Pancreas (tissue), 10 donors: Measurements from ENCODE around the gene DHH. TPM values are rescaled to one million over a fixed set of nuclear protein-coding genes. Genes with fewer than 3 reads are reported as not detected.

Experiments
- ATAC-seq, 4 donors: fragments of 200-7000 bp; cut with Tn5 transposase; one replicate each; pipeline versions ENCODE4 v1.8.0 to v1.9.1; 2020; ENCODE audit warnings: mild to moderate bottlenecking in 4 of 4, moderate library complexity in 4 of 4
- DNase-seq, 6 donors: peaks; one replicate each; pipeline ENCODE4 v3.0.0-alpha.2; 2020
- FAIRE-seq: peaks from 2 replicates; lab custom pipeline; 2012; peaks lifted over from hg19 to GRCh38; lab: Jason Lieb, UNC
- H3K27ac ChIP-seq, 4 donors: fragments of 200-600 bp; sonication (generic); 1 replicate in 3 of 4; 2 replicates in 1 of 4; pipeline versions ENCODE4 v1.5.0 to v1.8.0; 2020
- H3K27me3 ChIP-seq, 4 donors: fragments of 200-600 bp; one replicate each; pipeline ENCODE4 v1.8.0; 2021
- H3K36me3 ChIP-seq, 3 donors: fragments of 200-600 bp; sonication (generic) in 1 of 3; one replicate each; pipeline versions ENCODE4 v1.5.0 to v1.8.0; 2020 to 2021
- H3K4me1 ChIP-seq, 3 donors: fragments of 200-600 bp; one replicate each; pipeline ENCODE4 v1.8.0; 2021
- H3K4me3 ChIP-seq, 4 donors: fragments of 200-600 bp; sonication (generic) in 2 of 4; one replicate each; pipeline versions ENCODE4 v1.5.0 to v1.8.0; 2020 to 2021
- H3K9me3 ChIP-seq, 4 donors: fragments of 200-600 bp; one replicate each; pipeline ENCODE4 v1.8.0; 2021
- CTCF ChIP-seq, 4 donors: fragments of 200-600 bp; sonication (generic) in 3 of 4; IDR thresholded peaks; one replicate each; pipeline versions ENCODE4 v1.5.0 to v1.8.0; 2021; ENCODE audit warnings: antibody characterized with exemption in 4 of 4
- WGBS, 2 donors: extraction: QIAGEN DNeasy Blood & Tissue Kit; methylation state at CpG; one replicate each; pipeline ENCODE4 v1.1.7; 2013; 5-methylcytosine and 5-hydroxymethylcytosine counted together
- intact Hi-C, 3 donors: fragments of 100-400 bp; cut with DNase I; formaldehyde crosslinking; loops; one replicate each; pipeline versions ENCODE4 v1.11.1 to v1.14.2; 2022
- polyA plus RNA-seq, 2 donors: library from polyadenylated mRNA; stranded (reverse); fragments of 200-250 nt; gene quantifications; one replicate each; pipeline ENCODE4 v1.2.3, GENCODE V29; 2013
- total RNA-seq, 6 donors: library from RNA; stranded (reverse); fragmentation: NEBNext Ultra II Directional in 4 of 6; extraction: Animal tissue kit (Norgen Biotek cat#: 25700) in 4 of 6; gene quantifications; one replicate each; pipeline versions ENCODE4 v1.2.1 to v1.2.4, GENCODE V29; 2021 to 2023
- donor health status: healthy with polysubstance abuse.
- donor health status: DM: no; HTN: no; CAD: no; lungs with moderate emphysema.
- donor health status: DM: no; HTN: no; CAD: no.
- donor health status: control.
- donor health status: control.
- donor health status: Bipolar disorder and iron deficiency.
- donor health status: DM: yes; HTN: yes; CAD: no.
- donor health status: DM: no; HTN: no; CAD: no.
- donor health status: DM: no; HTN: no; CAD: no.
- donor health status: DM: yes; HTN: yes; CAD: no.

DHH gene
- total and polyA plus RNA-seq, 8 donors, result 0.03 to 0.53 (median 0.14) TPM; not detected in 1

- H3K27me3 ChIP-seq, result no peaks in the 10 kb centered on the region
- 16 to 19% methylated on average over 4 of the region's 4 CpGs for WGBS, 2 donors
- no peak for FAIRE-seq
- no peak for TF ChIP-seq CTCF (IDR thresholded peaks at IDR 0.05)
- H3K4me1 ChIP-seq, result peaks cover 8 to 16% (median 11%) of the 10 kb centered on the region in 3 donors
- peak overlapping the region in 3 of 4 donors; percentile 6 to 96 (median 94) for H3K27ac ChIP-seq
- peaks cover 0 to 5% (median 3%) of the 10 kb centered on the region in 3 donors for H3K36me3 ChIP-seq
- ATAC-seq, result peak; percentile 19 to 33 (median 25)
- DNase-seq, result peak in 4 of 6 donors; percentile 31 to 56 (median 46)
- peak overlapping the region in 2 of 4 donors; percentile 84 to 88 for H3K4me3 ChIP-seq
- no peaks in the 10 kb centered on the region for H3K9me3 ChIP-seq
- intact Hi-C loops, result no loop called here
Observed at GRCh38 chr12:49108958-49109404, 14.4 kb upstream of the DHH start.

- no peak for DNase-seq
- Histone ChIP-seq H3K9me3 (no peaks in the 10 kb centered on the region), H3K4me1 (peaks cover 8 to 14% (median 11%) of the 10 kb centered on the region in 3 donors), H3K27me3 (no peaks in the 10 kb centered on the region), H3K4me3 (no peak overlapping the region), H3K27ac (no peak overlapping the region), H3K36me3 (peaks cover 8 to 34% (median 18%) of the 10 kb centered on the region in 3 donors)
- WGBS, 2 donors, result 84 to 85% methylated on average over 9 of the region's 9 CpGs
- FAIRE-seq, result no peak
- intact Hi-C loops, result no loop called here
- no peak for TF ChIP-seq CTCF (IDR thresholded peaks at IDR 0.05)
- no peak for ATAC-seq
Observed at GRCh38 chr12:49105504-49106084, 11.0 kb upstream of the DHH start.

- TF ChIP-seq CTCF (IDR thresholded peaks at IDR 0.05), result no peak
- FAIRE-seq (no peak), DNase-seq (no peak), ATAC-seq (no peak)
- Histone ChIP-seq H3K36me3 (peaks cover 8 to 41% (median 23%) of the 10 kb centered on the region in 3 donors), H3K9me3 (no peaks in the 10 kb centered on the region), H3K27me3 (no peaks in the 10 kb centered on the region), H3K4me3 (no peak overlapping the region), H3K27ac (no peak overlapping the region), H3K4me1 (peaks cover 8 to 14% (median 11%) of the 10 kb centered on the region in 3 donors)
- intact Hi-C loops, result no loop called here
- 55 to 65% methylated on average over 3 of the region's 3 CpGs for WGBS, 2 donors
Observed at GRCh38 chr12:49104822-49105221, 10.2 kb upstream of the DHH start.

GRCh38 chr12:49100380-49100779, 5.8 kb upstream of the DHH start:
- H3K4me3 ChIP-seq, result no peak overlapping the region
- TF ChIP-seq CTCF (IDR thresholded peaks at IDR 0.05), result no peak
- H3K27ac ChIP-seq, result no peak overlapping the region
- intact Hi-C loops, result no loop called here
- H3K9me3 ChIP-seq, result no peaks in the 10 kb centered on the region
- 91 to 96% methylated on average over 6 of the region's 6 CpGs for whole genome bisulfite sequencing, 2 donors
- DNase-seq (no peak), FAIRE-seq (no peak), ATAC-seq (no peak)
- H3K4me1 ChIP-seq, result no peaks in the 10 kb centered on the region
- H3K27me3 ChIP-seq, result no peaks in the 10 kb centered on the region
- H3K36me3 ChIP-seq, result peaks cover 8 to 41% (median 27%) of the 10 kb centered on the region in 3 donors

GRCh38 chr12:49098703-49099102, 4.1 kb upstream of the DHH start:
- Histone ChIP-seq H3K4me3 (no peak overlapping the region), H3K9me3 (no peaks in the 10 kb centered on the region), H3K4me1 (peaks cover 0 to 7% (median 0%) of the 10 kb centered on the region in 3 donors), H3K27ac (no peak overlapping the region), H3K36me3 (peaks cover under 1 to 35% (median 27%) of the 10 kb centered on the region in 3 donors), H3K27me3 (no peaks in the 10 kb centered on the region)
- DNase-seq (no peak), FAIRE-seq (no peak), ATAC-seq (no peak)
- TF ChIP-seq CTCF (IDR thresholded peaks at IDR 0.05), result no peak
- WGBS, 2 donors, result 91 to 96% methylated on average over 2 of the region's 2 CpGs
- intact Hi-C loops, result no loop called here
